K562 (cell line): ENCODE results near the gene RCSD1.

ENCODE experiments used
- ATF1 ChIP-seq, 2 experiments: fragments of 450-650 bp in 1 of 2; IDR thresholded peaks; 2 replicates each; pipeline ENCODE4 v1.6.1; 2016; ENCODE audit warnings: missing compliant biosample characterization in 1 of 2, missing genetic modification characterization in 1 of 2
- EZH2 ChIP-seq: IDR thresholded peaks from 2 replicates; pipeline ENCODE4 v1.6.1; 2012; ENCODE audit warnings: low read depth, mild to moderate bottlenecking, inconsistent platforms, low read length, borderline replicate concordance
- MAFF ChIP-seq: IDR thresholded peaks from 2 replicates; pipeline ENCODE4 v1.6.1; 2012; ENCODE audit warnings: low read length, improper control_type of control experiment
- ZNF174 ChIP-seq: fragments of 250-450 bp; sonication (Bioruptor Pico); IDR thresholded peaks from 2 replicates; pipeline ENCODE4 v1.4.0; 2020; ENCODE audit warnings: mild to moderate bottlenecking
- TF ChIP-seq, protein P1 (sequence below): fragments of 450-650 bp; IDR thresholded peaks from 2 replicates; pipeline ENCODE4 v1.7.1; 2018; ENCODE audit warnings: mild to moderate bottlenecking, low read depth; ENCODE audit not compliant: partially characterized antibody

DNA sequence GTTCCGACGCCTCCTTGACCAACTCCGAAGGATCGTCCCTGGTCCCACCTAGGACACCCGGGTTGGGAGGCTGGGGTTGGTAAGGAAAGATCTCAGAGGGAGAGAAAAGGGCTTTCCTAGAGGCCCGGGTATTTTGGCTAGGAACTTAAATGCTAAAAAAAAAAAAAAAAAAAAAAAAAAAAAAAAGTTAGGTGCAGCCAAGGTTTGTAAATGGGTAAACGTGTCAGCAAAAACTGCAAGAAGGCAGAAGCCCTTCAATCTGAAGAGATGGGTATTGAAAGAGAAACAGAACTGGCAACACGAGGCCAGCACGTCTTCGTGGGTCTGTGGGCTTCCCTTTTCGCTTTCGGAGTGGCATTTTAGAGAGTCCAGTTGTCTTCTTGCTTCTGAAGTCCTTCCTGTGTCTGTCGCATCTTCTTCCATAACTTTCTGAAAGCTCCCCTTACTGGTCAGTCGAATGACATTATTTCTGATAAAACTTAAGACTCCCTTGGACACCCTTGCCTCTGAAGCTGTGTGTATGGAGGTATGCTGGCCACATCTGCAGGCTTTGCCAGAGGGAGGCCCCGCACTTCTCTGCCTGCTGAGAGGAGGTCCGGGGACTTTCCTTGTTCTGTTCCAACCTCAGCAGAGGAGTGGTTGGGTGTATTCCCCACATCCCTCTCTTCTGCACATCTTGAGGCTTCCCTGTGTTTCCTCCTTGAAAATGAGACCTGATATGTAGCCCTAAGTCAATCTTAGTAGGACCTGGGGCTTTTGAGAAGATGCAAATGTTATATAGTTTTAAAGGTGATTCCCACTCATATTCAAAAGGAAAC is 745 bp downstream of the RCSD1 start:
- TF ChIP-seq ATF1 (CRISPR knock-in tag; IDR thresholded peaks at IDR 0.05) (no peak), ATF1 (tag; IDR thresholded peaks at IDR 0.05) (no peak), ZNF174 (CRISPR knock-in tag) (no peak), EZH2 (no peak), MAFF (no peak)
- TF ChIP-seq, protein P1, sequence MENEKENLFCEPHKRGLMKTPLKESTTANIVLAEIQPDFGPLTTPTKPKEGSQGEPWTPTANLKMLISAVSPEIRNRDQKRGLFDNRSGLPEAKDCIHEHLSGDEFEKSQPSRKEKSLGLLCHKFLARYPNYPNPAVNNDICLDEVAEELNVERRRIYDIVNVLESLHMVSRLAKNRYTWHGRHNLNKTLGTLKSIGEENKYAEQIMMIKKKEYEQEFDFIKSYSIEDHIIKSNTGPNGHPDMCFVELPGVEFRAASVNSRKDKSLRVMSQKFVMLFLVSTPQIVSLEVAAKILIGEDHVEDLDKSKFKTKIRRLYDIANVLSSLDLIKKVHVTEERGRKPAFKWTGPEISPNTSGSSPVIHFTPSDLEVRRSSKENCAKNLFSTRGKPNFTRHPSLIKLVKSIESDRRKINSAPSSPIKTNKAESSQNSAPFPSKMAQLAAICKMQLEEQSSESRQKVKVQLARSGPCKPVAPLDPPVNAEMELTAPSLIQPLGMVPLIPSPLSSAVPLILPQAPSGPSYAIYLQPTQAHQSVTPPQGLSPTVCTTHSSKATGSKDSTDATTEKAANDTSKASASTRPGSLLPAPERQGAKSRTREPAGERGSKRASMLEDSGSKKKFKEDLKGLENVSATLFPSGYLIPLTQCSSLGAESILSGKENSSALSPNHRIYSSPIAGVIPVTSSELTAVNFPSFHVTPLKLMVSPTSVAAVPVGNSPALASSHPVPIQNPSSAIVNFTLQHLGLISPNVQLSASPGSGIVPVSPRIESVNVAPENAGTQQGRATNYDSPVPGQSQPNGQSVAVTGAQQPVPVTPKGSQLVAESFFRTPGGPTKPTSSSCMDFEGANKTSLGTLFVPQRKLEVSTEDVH: no peak
